Lung (tissue), 12 donors: Measurements from ENCODE around the gene IL22. TPM values are rescaled to one million over a fixed set of nuclear protein-coding genes. Genes with fewer than 3 reads are reported as not detected.

ENCODE experiments used
- ATAC-seq: fragments of 200-7000 bp; cut with Tn5 transposase; one replicate; pipeline ENCODE4 v1.9.1; 2020; ENCODE audit warnings: moderate number of reproducible peaks; ENCODE audit not compliant: insufficient read depth, low FRiP score
- DNase-seq, 3 donors: peaks; one replicate each; pipeline ENCODE4 v3.0.0-alpha.2; 2013 to 2017
- H3K27ac ChIP-seq, 2 donors: one replicate each; pipeline ENCODE4 v1.5.1; 2013; ENCODE audit warnings: mild to moderate bottlenecking in 2 of 2, moderate library complexity in 2 of 2, control low read depth in 1 of 2, inconsistent platforms in 1 of 2, low read depth in 1 of 2, low read length in 1 of 2
- H3K27me3 ChIP-seq, 3 donors: one replicate each; pipeline ENCODE4 v1.5.1; 2013; ENCODE audit warnings: low read length in 2 of 3; ENCODE audit not compliant: control insufficient read depth in 3 of 3, insufficient read depth in 3 of 3
- H3K36me3 ChIP-seq, 4 donors: one replicate each; pipeline ENCODE4 v1.5.1; 2013; ENCODE audit warnings: low read length in 4 of 4, mild to moderate bottlenecking in 1 of 4, moderate library complexity in 1 of 4; ENCODE audit not compliant: control insufficient read depth in 4 of 4, insufficient read depth in 4 of 4
- H3K4me1 ChIP-seq, 5 donors: one replicate each; pipeline ENCODE4 v1.5.1; 2013; ENCODE audit warnings: low read length in 5 of 5, mild to moderate bottlenecking in 2 of 5, moderate library complexity in 1 of 5; ENCODE audit not compliant: control insufficient read depth in 5 of 5, insufficient read depth in 5 of 5
- H3K4me3 ChIP-seq: one replicate; pipeline ENCODE4 v1.5.1; 2013; ENCODE audit warnings: mild to moderate bottlenecking, control low read depth, moderate library complexity
- H3K9ac ChIP-seq, 2 donors: one replicate each; pipeline ENCODE4 v1.5.1; 2013; ENCODE audit warnings: low read length in 2 of 2, control low read depth in 1 of 2; ENCODE audit not compliant: insufficient read depth in 1 of 2
- H3K9me3 ChIP-seq, 4 donors: one replicate each; pipeline ENCODE4 v1.5.1; 2013; ENCODE audit warnings: low read length in 3 of 4, mild to moderate bottlenecking in 1 of 4, moderate library complexity in 1 of 4; ENCODE audit not compliant: control insufficient read depth in 4 of 4, insufficient read depth in 3 of 4
- WGBS, 2 donors: extraction: QIAGEN DNeasy Blood & Tissue Kit; methylation state at CpG; one replicate each; pipeline ENCODE4 v1.1.7; 2013; 5-methylcytosine and 5-hydroxymethylcytosine counted together
- polyA plus RNA-seq, 2 donors: library from polyadenylated mRNA; stranded (reverse); fragments of 200-250 nt; gene quantifications; one replicate each; pipeline ENCODE4 v1.2.1, GENCODE V29; 2013
- total RNA-seq, 2 donors: library from RNA; depleted of rRNA in 1 of 2; stranded (reverse); fragments of >200 nt in 1 of 2; gene quantifications; one replicate each; pipeline ENCODE4 v1.2.1, GENCODE V29; 2014 to 2021
- TF ChIP-seq, protein P1 (sequence below): IDR thresholded peaks from 2 replicates; pipeline ENCODE4 v1.5.1; 2012; ENCODE audit warnings: mild to moderate bottlenecking; ENCODE audit errors: control extremely low read depth, extremely low read depth
- donor health status: control.
- donor health status: control.
- donor health status: Bipolar disorder and iron deficiency.
- donor health status: healthy.
- donor health status: DM: yes; HTN: yes; CAD: no.

IL22 gene
- total and polyA plus RNA-seq, 4 donors = 0.46 TPM; not detected in 3

DNA sequence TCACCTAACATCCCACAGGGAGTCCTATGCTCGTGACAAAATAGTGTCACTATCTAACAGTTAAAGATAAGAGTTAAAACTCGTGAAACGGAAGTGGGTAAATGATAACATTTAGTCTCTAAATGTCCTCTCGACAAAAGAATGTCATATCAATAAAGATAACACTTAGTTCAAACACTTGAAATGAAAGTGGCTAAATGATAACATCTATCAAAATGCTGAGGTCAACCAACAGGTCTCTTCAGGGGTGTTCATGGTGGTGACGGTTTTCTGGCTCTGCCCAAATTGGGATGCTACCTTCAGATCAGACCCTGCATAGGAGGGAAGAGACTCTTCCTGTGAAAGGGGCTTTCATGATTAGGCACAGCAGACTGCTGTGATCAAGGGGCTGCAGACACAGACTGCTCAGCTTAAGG is 49.9 kb downstream of the IL22 start:
- ATAC-seq (no peak), DNase-seq (no peak)
- peaks cover 0 to 4% (median 0%) of the 10 kb centered on the region in 3 donors for H3K27me3 ChIP-seq
- H3K27ac ChIP-seq = no peak overlapping the region
- TF ChIP-seq, protein P1, sequence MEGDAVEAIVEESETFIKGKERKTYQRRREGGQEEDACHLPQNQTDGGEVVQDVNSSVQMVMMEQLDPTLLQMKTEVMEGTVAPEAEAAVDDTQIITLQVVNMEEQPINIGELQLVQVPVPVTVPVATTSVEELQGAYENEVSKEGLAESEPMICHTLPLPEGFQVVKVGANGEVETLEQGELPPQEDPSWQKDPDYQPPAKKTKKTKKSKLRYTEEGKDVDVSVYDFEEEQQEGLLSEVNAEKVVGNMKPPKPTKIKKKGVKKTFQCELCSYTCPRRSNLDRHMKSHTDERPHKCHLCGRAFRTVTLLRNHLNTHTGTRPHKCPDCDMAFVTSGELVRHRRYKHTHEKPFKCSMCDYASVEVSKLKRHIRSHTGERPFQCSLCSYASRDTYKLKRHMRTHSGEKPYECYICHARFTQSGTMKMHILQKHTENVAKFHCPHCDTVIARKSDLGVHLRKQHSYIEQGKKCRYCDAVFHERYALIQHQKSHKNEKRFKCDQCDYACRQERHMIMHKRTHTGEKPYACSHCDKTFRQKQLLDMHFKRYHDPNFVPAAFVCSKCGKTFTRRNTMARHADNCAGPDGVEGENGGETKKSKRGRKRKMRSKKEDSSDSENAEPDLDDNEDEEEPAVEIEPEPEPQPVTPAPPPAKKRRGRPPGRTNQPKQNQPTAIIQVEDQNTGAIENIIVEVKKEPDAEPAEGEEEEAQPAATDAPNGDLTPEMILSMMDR = no peak
- H3K36me3 ChIP-seq = no peaks in the 10 kb centered on the region
- no peaks in the 10 kb centered on the region for H3K4me1 ChIP-seq
- no peak overlapping the region for H3K4me3 ChIP-seq
- H3K9ac ChIP-seq = no peak overlapping the region
- WGBS, 2 donors = 38 to 67% methylated on average over 5 of the region's 5 CpGs
- no peaks in the 10 kb centered on the region for H3K9me3 ChIP-seq

DNA sequence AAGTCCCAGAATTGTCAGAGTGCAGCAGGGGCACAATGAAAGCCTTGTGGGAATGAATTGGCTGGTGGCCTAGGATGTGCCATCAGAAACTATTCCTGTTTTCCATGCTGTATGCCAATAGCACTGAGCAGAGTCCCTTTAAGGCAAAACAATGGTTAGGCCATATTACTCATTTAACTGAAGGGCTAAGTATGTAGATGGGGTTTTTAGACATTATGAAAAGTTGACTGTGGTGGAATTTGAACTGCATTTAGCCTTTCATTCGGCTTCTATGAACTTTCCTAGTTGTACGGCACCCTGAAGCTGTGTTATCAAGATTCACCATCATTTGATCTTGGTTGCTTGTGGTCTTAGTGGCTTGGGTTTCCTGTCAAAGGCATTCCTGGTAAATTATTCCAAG is 52.5 kb downstream of the IL22 start:
- ATAC-seq (no peak), DNase-seq (no peak)
- 47 to 58% methylated on average over 2 of the region's 2 CpGs for WGBS, 2 donors
- TF ChIP-seq, protein P1 = no peak
- H3K9me3 ChIP-seq = peaks cover 0 to 2% (median 0%) of the 10 kb centered on the region in 4 donors
- H3K4me3 ChIP-seq = no peak overlapping the region
- peaks cover 0 to 2% (median 0%) of the 10 kb centered on the region in 5 donors for H3K4me1 ChIP-seq
- no peaks in the 10 kb centered on the region for H3K36me3 ChIP-seq
- H3K9ac ChIP-seq = no peak overlapping the region
- H3K27me3 ChIP-seq = peaks cover 0 to 4% (median 0%) of the 10 kb centered on the region in 3 donors
- H3K27ac ChIP-seq = no peak overlapping the region

DNA sequence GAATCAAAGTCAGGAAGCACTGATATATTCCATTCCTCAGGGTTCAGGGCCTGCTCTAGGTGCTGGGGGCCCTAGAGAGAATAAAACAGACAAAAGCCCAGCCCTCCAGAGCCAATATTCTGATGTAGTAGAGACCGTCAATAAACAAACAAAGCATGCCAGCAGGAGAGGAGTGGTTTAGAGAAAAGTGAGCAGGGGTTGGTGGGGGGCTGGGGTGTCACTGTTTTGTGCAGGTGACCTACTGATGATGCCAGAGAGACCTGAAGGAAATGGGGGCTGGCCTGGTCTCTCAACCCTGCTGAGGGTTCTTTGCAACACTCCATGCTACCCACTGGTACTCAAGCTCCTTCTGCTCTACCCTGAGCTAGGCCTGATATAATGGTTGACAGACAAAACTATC is 54.3 kb downstream of the IL22 start:
- peaks cover 0 to 4% (median 0%) of the 10 kb centered on the region in 3 donors for H3K27me3 ChIP-seq
- 90 to 96% methylated on average over 1 of the region's 1 CpG for WGBS, 2 donors
- no peak overlapping the region for H3K4me3 ChIP-seq
- ATAC-seq = no peak
- H3K36me3 ChIP-seq = no peaks in the 10 kb centered on the region
- DNase-seq = no peak
- H3K9me3 ChIP-seq = peaks cover 0 to 2% (median 0%) of the 10 kb centered on the region in 4 donors
- TF ChIP-seq, protein P1 = no peak
- peaks cover 0 to 2% (median 0%) of the 10 kb centered on the region in 5 donors for H3K4me1 ChIP-seq
- no peak overlapping the region for H3K27ac ChIP-seq
- no peak overlapping the region for H3K9ac ChIP-seq

DNA sequence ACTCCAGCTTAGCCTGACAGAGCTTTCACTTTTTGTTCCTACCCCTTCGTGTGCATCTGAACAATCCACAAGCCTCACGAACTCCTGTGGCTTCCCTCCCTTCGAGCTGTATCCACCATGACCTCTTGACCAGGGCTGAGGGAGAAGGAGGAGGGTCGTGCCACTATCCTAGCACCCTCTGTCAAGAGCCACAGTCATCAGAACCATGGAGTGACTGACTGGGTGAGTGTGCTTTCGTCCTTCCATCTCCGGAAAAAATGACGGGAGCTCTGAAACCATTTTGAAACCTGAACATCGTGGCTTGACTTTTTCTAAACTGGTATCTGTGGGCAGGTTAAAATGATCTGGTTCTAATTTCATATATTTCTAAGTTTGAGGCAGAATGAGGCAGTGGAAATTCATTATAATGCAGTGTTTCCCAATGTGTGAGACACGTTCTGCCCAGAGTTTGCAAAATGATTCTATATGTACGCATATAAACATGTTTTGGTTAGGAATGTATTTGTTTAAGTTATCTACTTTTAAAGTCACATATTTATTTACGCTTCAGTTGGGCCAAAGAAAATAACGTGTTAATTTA is 54.8 kb downstream of the IL22 start:
- DNase-seq (no peak), ATAC-seq (no peak)
- Histone ChIP-seq H3K9ac (no peak overlapping the region), H3K4me3 (no peak overlapping the region), H3K27ac (no peak overlapping the region), H3K27me3 (peaks cover 0 to 4% (median 0%) of the 10 kb centered on the region in 3 donors), H3K36me3 (no peaks in the 10 kb centered on the region), H3K4me1 (peaks cover 0 to 2% (median 0%) of the 10 kb centered on the region in 5 donors), H3K9me3 (peaks cover 0 to 2% (median 0%) of the 10 kb centered on the region in 4 donors)
- WGBS, 2 donors = 77 to 86% methylated on average over 12 of the region's 12 CpGs
- TF ChIP-seq, protein P1 = no peak
